Left renal pelvis (tissue), 4 donors: ENCODE results near the gene BSN. TPM values are rescaled to one million over a fixed set of nuclear protein-coding genes. Genes with fewer than 3 reads are reported as not detected.

Experiments
- DNase-seq, 4 donors: peaks; one replicate each; pipeline ENCODE4 v3.0.0-alpha.2; 2013; ENCODE audit warnings: low read depth in 4 of 4, low spot score in 3 of 4
- polyA plus RNA-seq, 4 donors: library from polyadenylated mRNA; unstranded; fragments of 120-200 nt; gene quantifications; one replicate each; pipeline ENCODE4 v1.2.1, GENCODE V29; 2013; ENCODE audit not compliant: insufficient read length in 4 of 4

BSN gene, protein sequence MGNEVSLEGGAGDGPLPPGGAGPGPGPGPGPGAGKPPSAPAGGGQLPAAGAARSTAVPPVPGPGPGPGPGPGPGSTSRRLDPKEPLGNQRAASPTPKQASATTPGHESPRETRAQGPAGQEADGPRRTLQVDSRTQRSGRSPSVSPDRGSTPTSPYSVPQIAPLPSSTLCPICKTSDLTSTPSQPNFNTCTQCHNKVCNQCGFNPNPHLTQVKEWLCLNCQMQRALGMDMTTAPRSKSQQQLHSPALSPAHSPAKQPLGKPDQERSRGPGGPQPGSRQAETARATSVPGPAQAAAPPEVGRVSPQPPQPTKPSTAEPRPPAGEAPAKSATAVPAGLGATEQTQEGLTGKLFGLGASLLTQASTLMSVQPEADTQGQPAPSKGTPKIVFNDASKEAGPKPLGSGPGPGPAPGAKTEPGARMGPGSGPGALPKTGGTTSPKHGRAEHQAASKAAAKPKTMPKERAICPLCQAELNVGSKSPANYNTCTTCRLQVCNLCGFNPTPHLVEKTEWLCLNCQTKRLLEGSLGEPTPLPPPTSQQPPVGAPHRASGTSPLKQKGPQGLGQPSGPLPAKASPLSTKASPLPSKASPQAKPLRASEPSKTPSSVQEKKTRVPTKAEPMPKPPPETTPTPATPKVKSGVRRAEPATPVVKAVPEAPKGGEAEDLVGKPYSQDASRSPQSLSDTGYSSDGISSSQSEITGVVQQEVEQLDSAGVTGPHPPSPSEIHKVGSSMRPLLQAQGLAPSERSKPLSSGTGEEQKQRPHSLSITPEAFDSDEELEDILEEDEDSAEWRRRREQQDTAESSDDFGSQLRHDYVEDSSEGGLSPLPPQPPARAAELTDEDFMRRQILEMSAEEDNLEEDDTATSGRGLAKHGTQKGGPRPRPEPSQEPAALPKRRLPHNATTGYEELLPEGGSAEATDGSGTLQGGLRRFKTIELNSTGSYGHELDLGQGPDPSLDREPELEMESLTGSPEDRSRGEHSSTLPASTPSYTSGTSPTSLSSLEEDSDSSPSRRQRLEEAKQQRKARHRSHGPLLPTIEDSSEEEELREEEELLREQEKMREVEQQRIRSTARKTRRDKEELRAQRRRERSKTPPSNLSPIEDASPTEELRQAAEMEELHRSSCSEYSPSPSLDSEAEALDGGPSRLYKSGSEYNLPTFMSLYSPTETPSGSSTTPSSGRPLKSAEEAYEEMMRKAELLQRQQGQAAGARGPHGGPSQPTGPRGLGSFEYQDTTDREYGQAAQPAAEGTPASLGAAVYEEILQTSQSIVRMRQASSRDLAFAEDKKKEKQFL (N-terminal part only)
- 1 to 10 TPM in 3 of 4 donors, under 1 TPM in 1; 0.82 to 1.6 (median 1.1) TPM for polyA plus RNA-seq

DNA sequence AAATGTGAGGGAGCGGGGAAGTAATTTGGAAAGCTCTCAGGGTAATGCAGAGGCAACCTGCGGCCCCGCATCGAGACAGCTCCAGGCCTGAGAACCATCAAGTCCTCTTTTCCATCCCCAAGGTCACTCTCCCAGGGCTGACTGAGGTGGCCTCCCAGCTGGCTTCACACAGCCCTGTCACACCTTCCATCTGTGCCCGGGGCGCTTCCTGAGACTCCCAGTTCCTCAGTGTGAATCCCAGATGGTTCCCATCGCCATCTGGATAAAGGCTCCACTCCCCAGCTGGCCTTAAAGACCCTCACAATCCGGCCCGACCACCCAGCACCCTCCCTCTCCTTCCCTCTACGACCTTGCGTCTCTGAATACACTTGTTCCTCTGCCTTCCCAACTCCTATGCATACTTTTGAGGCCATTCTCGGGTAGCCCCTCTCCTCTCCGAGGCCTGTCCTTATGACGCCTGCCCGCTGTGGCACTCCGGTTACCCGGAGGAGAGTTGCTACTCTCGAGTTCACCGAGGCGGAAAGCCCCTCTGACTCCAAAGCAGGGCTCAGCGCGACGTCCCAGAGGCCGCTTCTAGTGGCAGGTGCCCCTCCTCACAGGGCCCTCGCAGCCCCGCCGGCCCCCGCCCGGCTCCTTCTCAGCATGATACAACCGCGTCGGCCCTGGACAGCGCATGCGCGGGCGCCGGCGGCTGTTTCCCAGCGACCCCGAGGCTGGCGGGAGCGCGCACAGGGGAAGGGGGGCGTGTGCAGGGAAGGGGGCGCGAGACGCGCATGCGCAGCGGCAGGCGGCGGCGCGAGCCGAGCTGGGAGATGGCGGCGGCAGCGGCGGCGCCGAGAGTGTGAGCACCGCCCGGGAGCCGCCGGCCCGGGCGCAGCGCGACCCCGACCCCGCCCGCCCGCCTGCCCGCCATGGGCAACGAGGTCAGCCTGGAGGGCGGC is at the start of gene BSN:
BSN (plus strand) TSS at position 786 of the 941 bp plus-strand sequence; CDS start at position 912, 126 bp downstream.
- DNase-seq, result peak; percentile 78 to 87 (median 84)

DNA sequence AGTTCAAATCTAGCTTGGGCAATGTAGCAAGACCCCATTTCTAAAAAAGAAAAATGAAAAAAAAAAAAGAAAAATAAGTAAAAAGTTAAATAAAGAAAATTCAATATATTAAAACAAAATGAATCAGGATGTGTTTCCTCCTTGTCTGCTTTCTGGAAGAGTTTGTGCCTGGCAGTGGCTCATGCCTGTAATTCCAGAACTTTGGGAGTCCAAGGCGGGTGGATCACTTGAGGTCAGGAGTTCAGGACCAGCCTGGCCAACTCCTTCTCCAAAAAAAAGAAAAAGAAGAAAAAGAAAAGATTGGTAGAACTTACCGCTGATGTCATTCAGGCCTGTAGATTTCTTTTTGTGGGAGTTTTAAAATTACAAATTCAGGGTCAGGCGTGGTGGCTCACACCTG is 47.4 kb upstream of the BSN start:
- DNase-seq, result no peak

DNA sequence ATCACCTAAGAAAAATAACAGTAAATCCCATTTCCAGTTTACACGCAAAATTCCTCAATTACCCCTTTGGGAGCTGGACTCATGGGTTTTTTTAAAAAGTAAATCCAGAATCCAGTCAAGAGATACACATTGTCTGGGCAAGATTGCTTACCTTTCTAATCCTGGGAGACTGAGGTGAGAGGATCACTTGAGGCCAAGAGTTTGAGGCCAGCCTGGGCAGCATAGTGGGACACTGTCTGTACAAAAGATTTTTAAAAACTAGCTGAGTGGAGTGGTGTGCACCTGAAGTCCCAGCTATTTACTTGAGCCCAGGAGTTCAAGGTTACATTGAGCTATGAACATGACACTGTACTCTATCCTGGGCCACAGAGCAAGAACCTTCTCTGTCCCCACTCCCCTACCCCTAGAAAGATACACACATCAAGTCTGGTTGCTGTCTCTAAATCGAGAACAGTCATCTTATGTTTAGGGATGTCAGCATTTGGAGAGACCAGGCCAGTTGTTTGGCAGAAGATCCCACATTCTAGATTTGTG is 45.2 kb upstream of the BSN start:
- DNase-seq, result no peak

DNA sequence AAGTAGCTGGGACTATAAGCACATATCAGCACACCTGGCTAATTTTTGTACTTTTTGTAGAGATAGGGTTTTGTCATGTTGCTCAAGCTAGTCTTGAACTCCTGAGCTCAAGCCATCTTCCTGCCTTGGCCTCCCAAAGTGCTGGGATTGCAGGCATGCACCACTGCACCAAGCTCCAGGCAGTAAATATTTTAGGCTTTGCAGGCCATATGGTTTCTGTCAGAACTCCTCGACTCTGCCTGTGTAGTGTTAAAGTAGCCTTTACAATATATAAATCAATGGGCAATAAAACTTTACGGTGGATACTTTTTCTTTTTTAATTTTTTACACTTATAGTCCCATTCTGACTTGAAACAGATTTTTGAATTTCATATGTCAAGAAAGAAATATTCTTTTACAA is 42.6 kb upstream of the BSN start:
- DNase-seq, result peak in 2 of 4 donors; percentile 32 to 34

DNA sequence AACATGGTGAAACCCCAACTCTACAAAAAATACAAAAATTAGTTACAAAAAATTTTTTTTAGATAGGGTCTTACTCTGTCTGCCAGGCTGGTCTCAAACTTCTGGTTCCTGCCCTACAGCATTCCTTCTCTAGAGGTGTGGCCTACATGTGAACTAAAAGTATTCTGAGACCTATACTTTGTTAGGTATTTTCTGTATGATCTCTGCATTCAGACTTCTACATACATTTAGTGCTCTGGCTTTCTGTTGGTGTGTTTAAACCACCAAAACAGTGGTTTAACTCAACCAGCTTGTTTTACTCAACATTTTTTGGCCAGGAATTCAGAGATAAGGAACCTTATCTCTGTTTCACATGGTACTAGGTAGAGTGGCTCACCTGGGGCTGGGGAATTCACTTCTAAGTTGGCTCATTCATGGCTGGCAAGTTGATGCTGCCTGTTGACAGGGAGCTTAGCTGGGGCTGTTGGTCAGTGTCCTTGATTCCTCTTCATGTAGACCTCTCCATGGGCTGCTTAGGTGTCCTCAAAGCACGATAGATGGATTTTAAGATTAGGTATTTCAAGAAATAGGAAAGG is 41.4 kb upstream of the BSN start:
- no peak for DNase-seq

DNA sequence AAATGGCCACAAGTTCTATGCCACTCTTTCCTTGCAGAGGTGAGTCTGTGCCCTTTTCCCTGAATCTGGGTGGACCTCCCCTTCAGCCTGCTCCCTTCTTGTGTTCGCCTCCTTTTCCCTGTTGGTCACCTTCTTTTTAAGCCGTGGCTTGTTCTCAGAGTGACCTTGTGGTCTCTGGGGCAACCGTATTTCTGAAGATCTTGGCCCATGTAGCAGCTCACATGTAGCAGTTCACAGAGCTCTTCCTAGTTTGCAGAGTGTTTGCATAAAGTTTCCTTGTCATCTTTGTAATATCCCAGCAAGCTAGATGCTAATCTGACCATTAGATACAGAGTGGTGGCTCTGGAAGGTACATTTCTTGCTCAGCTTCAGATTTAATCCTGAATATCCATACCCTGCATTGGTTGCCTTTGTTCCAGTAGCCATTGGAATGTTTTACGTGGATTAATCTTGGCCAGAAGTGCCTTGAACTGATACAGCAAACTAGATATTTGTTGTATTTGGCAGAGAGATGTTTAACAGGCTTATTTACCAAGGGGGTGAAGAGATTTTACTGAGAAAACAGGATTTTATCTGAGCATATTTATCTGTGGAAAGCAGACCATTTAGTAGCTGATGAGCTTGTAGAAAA is 40.7 kb upstream of the BSN start:
- no peak for DNase-seq

DNA sequence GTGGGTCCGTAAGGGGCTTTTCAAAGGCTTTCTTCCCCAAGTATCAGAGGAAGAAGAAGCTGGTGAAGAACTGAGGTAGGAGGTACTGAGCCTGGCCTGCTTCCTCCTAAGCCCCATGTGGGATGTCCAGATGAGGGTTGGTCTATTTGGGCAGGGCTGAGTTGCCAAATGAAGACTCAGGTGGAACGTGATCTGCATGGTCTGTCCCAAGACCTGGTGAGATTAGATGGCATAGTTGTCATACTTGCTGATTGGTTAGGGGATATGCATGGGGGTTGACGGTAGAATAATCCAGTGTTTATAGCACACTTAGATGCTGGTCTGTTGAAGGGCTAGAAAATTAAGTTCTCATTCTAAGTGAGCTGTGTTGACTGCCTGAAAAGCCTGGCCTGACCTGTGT is 36.3 kb upstream of the BSN start:
- DNase-seq, result no peak

DNA sequence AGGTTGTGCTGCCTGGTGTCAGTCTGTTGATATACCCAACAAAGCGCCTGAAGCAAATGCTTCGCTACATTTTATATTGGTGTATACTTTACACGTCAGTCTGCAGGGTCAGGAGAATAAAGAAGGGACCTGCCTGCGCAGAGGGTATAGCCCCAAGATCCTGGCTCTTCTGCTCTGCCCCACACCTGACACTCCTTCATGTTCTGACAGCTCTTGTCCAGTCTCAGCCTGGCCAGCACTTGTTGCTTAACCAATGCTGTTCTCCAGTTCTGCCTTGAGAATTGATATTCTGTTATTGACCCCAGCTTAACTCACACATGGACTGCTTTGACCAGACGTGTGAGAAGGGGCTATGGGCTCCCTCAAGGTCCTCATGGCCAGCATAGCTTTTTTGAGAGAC is 35.8 kb upstream of the BSN start:
- no peak for DNase-seq

DNA sequence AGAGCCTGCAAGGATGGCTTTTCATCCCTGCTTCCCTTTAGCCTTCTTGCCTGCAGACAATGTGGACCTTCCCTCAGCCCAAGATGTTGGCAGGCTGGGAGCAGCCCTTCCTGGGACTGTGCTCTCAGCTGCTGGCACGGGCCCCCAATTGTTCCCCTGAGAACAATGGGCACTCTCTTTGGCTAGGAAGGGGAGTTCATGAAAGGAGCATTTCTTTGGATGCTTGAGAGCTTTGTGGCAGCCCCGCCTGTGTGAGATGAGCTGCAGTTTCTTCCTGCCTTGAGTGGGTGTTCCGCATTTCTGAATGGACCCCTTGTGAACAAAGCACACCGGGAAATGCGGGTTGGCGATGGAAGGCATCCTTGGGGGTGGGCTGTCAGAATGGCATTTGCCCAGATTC is 35.0 kb upstream of the BSN start:
- DNase-seq, result no peak

DNA sequence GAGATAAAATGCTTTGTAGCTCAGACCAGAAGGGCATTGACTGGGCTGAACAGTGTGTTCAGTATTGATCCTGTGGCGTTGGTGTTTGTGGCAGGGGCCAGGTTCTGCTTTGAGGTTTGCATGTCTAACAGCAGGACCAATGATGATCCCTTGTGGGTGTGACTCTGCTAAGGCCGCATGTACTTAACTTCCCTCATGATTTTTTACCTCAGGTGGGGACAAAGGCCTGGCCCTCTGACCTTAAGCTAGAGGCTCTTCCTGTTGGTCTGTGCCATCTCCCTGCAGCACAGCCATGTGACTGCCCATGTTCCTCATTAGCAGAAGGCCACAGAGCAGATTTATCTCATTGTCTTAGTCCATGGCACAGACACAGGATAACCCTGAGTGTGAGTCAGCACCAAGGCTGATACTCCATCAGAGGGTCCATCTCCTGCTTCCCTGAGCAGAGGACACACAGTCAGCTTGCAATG is 34.3 kb upstream of the BSN start:
- DNase-seq, result no peak

DNA sequence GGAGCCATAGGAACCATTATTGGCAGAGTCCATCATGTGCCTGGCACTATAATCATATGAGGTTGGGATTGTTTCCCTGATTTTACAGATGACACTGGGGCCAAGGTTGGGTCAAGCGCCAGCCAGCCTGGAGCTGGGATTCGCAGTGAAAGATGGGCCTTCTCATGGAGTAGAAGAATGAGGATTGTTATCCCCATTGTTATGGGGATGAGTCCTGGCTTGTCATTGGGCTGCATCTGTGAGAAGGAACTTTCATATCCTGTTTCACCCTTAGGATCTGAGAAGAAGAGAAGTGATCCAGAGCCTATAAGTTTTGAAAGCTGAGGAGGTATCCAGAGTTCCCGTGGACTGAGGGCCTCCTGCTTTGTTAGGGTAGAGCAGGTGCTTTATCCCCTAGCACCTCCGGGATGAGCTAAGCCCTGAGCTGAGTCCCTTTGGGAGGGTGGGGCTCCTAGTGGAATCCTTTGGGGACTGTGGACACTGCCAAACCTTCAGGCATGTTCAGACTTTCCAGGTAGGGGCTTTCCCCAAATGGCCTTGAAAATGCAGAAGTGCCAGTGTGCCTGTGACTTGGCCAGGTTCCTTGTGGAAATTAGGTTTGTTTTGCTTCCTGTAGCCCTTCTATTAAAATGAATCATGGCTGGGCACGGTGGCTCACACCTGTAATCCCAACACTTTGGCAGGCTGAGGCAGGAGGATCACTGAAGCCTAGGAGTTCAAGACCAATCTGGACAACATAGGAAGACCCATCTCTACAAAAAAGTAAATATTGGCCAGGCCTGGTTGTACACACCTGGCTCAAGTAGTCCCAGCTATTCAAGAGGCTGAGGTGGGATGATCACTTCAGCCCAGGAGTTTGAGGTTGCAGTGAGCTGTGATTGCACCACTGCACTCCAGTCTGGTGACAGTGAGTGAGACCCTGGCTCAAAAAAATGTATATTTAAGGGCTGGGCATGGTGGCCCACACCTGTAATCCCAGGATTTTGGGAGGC is 30.2 kb upstream of the BSN start:
- no peak for DNase-seq

DNA sequence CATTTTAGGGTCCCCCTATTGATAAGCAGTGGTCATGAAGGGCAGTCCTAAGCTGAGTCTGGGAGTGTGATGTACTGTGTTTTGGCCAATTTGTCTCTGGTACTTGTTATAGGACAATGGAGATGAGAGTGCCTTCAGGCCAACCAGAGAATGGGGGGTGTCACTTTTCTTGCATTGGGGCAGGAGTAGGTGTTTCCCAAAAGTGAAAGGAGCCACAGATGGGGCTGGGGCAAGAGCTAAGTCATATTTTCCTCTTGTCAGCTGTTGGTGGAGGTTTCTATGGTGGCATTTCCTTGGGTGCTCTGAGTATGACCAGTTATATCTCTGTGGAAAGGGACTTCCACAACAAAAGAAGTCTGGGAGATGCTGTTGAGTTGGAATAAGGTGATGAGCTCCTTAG is 24.7 kb upstream of the BSN start:
- DNase-seq, result no peak

DNA sequence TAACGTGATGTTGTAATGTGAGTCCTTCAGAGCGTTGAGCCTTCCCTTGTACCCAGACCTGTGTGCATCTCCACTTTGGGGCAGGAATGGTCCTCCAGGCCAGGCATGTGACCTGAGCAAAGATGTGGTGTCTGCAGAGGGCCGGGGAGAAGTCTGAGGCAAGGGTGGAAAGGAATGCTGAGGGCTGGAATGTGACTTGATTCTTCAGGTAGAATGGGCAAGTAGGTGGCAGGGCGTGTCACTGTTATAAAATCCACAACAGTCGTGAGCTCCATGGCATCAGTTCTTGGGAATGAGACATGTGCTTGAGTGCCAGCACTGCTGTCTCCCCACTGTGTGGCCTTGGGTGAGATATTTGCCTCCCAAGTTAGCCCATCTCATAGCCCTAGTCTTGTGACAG is 24.0 kb upstream of the BSN start:
- no peak for DNase-seq

DNA sequence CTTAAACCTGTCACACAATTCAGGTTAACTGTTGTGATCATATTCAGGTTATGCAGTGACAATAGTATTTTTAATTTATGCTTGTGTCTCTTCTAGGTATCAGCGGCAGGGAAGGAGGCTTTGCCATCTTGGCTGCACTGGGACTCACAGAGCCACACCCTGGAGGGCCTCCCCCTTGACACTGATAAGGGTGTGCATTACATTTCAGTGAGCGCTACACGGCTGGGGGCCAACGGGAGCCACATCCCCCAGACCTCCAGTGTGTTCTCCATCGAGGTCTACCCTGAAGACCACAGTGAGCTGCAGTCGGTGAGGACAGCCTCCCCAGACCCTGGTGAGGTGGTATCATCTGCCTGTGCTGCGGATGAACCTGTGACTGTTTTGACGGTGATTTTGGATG is 23.6 kb upstream of the BSN start:
- DNase-seq, result no peak

DNA sequence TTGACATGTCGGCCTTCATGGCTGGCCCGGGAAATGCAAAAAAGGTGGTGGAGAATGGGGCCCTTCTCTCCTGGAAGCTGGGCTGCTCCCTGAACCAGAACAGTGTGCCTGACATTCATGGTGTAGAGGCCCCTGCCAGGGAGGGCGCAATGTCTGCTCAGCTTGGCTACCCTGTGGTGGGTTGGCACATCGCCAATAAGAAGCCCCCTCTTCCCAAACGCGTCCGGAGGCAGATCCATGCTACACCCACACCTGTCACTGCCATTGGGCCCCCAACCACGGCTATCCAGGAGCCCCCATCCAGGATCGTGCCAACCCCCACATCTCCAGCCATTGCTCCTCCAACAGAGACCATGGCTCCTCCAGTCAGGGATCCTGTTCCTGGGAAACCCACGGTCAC is 23.1 kb upstream of the BSN start:
- no peak for DNase-seq

DNA sequence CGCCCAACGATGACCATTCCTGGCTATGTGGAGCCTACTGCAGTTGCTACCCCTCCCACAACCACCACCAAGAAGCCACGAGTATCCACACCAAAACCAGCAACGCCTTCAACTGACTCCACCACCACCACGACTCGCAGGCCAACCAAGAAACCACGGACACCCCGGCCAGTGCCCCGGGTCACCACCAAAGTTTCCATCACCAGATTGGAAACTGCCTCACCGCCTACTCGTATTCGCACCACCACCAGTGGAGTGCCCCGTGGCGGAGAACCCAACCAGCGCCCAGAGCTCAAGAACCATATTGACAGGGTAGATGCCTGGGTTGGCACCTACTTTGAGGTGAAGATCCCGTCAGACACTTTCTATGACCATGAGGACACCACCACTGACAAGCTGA is 22.6 kb upstream of the BSN start:
- no peak for DNase-seq

DNA sequence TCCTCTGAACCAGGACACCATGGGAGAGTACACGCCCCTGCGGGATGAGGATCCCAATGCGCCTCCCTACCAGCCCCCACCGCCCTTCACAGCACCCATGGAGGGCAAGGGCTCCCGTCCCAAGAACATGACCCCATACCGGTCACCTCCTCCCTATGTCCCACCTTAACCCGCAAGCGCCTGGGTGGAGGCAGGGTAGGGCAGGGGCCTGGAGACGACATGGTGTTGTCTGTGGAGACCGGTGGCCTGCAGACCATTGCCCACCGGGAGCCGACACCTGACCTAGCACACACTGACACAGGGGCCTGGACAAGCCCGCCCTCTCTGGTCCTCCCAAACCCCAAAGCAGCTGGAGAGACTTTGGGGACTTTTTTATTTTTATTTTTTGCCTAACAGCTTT is 21.2 kb upstream of the BSN start:
- no peak for DNase-seq
